ENCODE measurements around the gene OR5P2. TPM values are rescaled to one million over a fixed set of nuclear protein-coding genes. Genes with fewer than 3 reads are reported as not detected.
"Not testable (repeated sequence)": the region's sequence is repeated elsewhere in the genome, so short reads cannot be mapped to it uniquely, and the experiment has no call there.

OR5P2 gene
- total RNA-seq, 1 donor from 2014 or later: 3.0 TPM

DNA sequence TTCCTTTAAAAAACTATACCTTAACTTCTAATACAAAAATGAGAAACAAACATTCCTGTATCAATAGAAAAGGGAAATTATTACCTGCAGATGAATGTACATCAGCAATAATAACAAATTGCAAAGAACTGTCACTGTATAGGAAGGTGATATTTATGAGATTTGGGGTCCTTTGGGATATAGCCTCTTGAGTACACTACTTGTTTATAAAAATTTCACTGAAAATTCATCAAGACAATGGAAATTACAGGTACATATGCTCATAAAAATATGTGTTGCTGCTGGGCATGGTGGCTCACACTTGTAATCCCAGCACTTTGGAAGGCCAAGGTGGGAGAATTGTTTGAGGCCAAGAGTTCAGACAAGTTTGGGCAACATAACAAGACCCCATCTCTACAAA lies 34.0 kb upstream of the OR5P2 start, which contains the start of gene OR5P3:
TSS of gene OR5P3 (minus strand) at position 101 of the 400 bp plus-strand sequence.
- Mint-ChIP-seq H3K4me3 (no peak within 1 kb of the TSS), H3K27ac (no peak within 1 kb of the TSS), H3K9me3 (peaks cover 6% of the 10 kb centered on the region), H3K36me3 (no peaks in the 10 kb centered on the region), H3K4me1 (no peaks in the 10 kb centered on the region), H3K27me3 (ENCODE audit: low read depth) (no peaks in the 10 kb centered on the region)
- DNase-seq (ENCODE audit: low spot score in 2 of 2, unreplicated experiment in 2 of 2): no peak
- TF ChIP-seq, protein P1, sequence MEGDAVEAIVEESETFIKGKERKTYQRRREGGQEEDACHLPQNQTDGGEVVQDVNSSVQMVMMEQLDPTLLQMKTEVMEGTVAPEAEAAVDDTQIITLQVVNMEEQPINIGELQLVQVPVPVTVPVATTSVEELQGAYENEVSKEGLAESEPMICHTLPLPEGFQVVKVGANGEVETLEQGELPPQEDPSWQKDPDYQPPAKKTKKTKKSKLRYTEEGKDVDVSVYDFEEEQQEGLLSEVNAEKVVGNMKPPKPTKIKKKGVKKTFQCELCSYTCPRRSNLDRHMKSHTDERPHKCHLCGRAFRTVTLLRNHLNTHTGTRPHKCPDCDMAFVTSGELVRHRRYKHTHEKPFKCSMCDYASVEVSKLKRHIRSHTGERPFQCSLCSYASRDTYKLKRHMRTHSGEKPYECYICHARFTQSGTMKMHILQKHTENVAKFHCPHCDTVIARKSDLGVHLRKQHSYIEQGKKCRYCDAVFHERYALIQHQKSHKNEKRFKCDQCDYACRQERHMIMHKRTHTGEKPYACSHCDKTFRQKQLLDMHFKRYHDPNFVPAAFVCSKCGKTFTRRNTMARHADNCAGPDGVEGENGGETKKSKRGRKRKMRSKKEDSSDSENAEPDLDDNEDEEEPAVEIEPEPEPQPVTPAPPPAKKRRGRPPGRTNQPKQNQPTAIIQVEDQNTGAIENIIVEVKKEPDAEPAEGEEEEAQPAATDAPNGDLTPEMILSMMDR (IDR thresholded peaks at IDR 0.05; ENCODE audit: unreplicated experiment): no peak

DNA sequence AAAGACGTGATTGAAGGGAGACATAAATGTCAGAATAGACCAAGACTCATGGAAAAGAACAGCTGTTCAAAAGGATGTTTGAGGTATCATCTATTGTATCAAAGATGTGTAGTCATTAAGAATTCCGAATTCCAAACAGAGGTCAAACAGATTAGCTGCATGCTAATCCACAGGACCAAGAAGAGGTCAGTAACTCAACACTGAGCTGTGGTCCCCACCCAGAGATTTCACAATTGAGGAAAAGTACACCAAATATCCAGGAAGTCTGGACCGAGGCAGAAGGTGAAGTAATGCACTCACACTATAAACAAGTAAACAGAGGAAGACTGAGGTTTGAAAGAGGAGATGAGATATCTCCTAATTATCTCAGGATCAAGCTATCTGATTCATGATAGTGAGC lies 29.6 kb upstream of the OR5P2 start:
- Mint-ChIP-seq H3K9me3 (no peaks in the 10 kb centered on the region), H3K36me3 (no peaks in the 10 kb centered on the region), H3K4me1 (no peaks in the 10 kb centered on the region), H3K27me3 (ENCODE audit: low read depth) (no peaks in the 10 kb centered on the region), H3K27ac (no peak overlapping the region), H3K4me3 (no peak overlapping the region)
- DNase-seq (ENCODE audit: low spot score in 2 of 2, unreplicated experiment in 2 of 2): no peak
- TF ChIP-seq, protein P1 (IDR thresholded peaks at IDR 0.05; ENCODE audit: unreplicated experiment): no peak

DNA sequence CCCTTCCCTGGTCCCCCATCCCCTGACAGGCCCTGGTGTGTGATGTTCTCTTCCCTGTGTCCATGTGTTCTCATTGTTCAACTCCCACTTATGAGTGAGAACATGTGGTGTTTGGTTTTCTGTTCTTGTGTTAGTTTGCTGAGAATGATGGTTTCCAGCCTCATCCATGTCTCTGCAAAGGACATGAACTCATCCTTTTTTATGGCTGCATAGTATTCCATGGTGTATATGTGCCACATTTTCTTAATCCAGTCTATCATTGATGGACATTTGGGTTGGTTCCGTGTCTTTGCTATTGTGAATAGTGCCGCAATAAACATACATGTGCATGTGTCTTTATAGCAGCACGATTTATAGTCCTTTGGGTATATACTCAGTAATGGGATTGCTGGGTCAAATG lies 23.7 kb upstream of the OR5P2 start:
- not testable (repeated sequence) for H3K27ac Mint-ChIP-seq; H3K4me1 Mint-ChIP-seq; H3K27me3 Mint-ChIP-seq (ENCODE audit: low read depth); DNase-seq (ENCODE audit: low spot score in 2 of 2, unreplicated experiment in 2 of 2); H3K4me3 Mint-ChIP-seq
- Mint-ChIP-seq H3K9me3 (peaks cover 40% of the 10 kb centered on the region), H3K36me3 (peaks cover 23% of the 10 kb centered on the region)

DNA sequence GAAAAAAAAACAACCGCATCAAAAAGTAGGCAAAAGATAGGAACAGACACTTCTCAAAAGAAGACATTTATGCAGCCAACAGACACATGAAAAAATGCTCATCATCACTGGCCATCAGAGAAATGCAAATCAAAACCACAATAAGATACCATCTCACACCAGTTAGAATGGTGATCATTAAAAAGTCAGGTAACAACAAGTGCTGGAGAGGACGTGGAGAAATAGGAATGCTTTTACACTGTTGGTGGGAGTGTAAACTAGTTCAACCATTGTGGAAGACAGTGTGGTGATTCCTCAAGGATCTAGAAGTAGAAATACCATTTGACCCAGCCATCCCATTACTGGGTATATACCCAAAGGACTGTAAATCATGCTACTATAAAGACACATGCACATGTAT lies 18.2 kb upstream of the OR5P2 start:
- H3K27ac Mint-ChIP-seq; DNase-seq (ENCODE audit: low spot score in 2 of 2, unreplicated experiment in 2 of 2); H3K27me3 Mint-ChIP-seq (ENCODE audit: low read depth); H3K4me3 Mint-ChIP-seq; H3K4me1 Mint-ChIP-seq: not testable (repeated sequence)
- Mint-ChIP-seq H3K36me3 (peaks cover 32% of the 10 kb centered on the region), H3K9me3 (peaks cover 57% of the 10 kb centered on the region)

DNA sequence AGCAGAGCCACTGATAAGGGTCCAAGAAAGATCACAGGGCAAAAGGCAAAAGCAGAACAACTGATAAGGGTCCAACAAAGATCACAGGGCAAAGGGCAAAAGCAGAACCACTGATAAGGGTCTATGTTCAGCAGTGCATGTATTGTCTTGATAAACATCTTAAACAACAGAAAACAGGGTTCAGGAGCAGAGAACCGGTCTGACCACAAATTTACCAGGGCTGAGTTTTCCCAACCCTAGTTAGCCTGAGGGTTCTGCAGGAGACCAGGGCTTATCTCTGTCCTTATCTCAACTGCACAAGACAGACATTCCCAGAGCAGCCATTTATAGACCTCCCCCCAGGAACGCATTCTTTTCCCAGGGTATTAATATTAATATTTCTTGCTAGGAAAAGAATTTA lies 13.6 kb upstream of the OR5P2 start:
- not testable (repeated sequence) for H3K27ac Mint-ChIP-seq; H3K27me3 Mint-ChIP-seq (ENCODE audit: low read depth); H3K4me1 Mint-ChIP-seq; H3K4me3 Mint-ChIP-seq; DNase-seq (ENCODE audit: low spot score in 2 of 2, unreplicated experiment in 2 of 2)
- Mint-ChIP-seq H3K36me3 (peaks cover 24% of the 10 kb centered on the region), H3K9me3 (peaks cover 54% of the 10 kb centered on the region)

DNA sequence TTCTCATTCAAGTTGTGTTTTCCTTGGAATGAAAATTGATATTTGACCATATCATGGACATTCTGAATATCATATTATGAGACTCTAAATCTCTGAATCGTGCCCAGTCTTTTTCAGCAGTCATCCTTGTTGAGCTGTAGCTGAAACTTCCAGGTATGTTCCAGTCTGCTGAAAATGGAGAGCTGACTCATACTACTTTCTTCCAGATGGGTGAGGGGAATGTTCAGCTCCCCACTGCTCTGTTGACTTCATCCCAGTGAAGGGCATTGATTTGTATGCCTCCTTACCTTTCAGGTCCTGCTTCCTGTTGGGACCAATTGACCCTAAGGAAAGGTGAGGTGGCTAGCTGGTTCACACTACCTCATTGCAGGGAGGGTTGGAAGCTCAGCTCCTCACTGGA lies 3.5 kb downstream of the OR5P2 start:
- Mint-ChIP-seq H3K36me3 (peaks cover 15% of the 10 kb centered on the region), H3K4me1 (no peaks in the 10 kb centered on the region)

DNA sequence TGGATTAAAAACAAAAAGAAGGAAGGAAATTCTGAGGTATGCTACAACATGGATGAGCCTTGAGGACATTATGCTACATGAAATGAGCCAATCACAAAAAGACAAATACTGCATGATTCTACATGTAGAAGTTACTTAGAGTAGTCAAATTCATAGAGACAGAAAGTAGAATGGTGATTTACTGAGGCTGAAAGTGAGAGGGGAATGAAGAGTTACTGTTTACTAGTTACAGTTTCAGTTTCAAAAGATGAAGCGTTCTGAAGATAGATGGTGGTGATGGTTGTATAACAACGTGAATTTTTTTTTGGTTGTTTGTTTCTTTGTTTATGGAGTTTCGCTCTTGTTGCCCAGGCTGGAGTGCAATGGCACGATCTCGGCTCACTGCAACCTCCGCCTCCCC lies 9.5 kb downstream of the OR5P2 start:
- Mint-ChIP-seq H3K9me3 (peaks cover 25% of the 10 kb centered on the region), H3K4me3 (no peak overlapping the region), H3K36me3 (peaks cover 16% of the 10 kb centered on the region), H3K27ac (no peak overlapping the region), H3K27me3 (ENCODE audit: low read depth) (no peaks in the 10 kb centered on the region), H3K4me1 (no peaks in the 10 kb centered on the region)
- TF ChIP-seq, protein P1 (IDR thresholded peaks at IDR 0.05; ENCODE audit: unreplicated experiment): no peak
- DNase-seq (ENCODE audit: low spot score in 2 of 2, unreplicated experiment in 2 of 2): no peak

More for the DNA sequence above, 3.5 kb downstream of the OR5P2 start:
- Mint-ChIP-seq H3K27ac (no peak overlapping the region), H3K9me3 (peaks cover 23% of the 10 kb centered on the region), H3K4me3 (no peak overlapping the region), H3K27me3 (ENCODE audit: low read depth) (no peaks in the 10 kb centered on the region)
- TF ChIP-seq, protein P1 (IDR thresholded peaks at IDR 0.05; ENCODE audit: unreplicated experiment): no peak
- DNase-seq (ENCODE audit: low spot score in 2 of 2, unreplicated experiment in 2 of 2): no peak
